DLD1 (cell line): ENCODE results near the gene CGB2.
"Not testable (repeated sequence)": the region's sequence is repeated elsewhere in the genome, so short reads cannot be mapped to it uniquely, and the experiment has no call there.

Experiments used
- in situ Hi-C: cut with HindIII; loops from 2 replicates; pipeline ENCODE4 v1.10.0; 2017; ENCODE audit warnings: low sequenced_read_pairs

CGB2 gene

GRCh38 chr19:49065905-49066512 lies 34.3 kb downstream of the CGB2 start:
- in situ Hi-C loops = no loop called here

DNA sequence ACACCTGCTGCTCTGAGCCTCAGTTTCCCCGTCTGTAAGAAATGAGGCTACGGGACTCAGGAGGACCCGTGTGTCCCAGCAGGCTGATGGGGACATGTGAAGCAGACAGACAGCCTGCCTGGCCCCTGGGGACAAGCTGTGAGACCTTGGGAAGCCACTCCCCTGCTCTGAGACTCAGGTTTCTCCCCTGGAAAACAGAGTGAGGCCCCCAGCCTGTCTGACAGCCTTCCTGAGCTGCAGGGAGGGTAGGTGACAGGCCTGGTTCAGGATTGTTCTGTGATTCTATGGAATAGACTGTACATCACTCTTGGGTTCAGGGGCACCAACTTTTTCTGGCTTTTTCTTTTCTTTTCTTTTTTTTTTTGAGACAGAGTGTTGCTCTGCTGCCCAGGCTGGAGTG lies 35.9 kb downstream of the CGB2 start:
- in situ Hi-C loops = no loop called here

GRCh38 chr19:49069026-49069425 lies 37.3 kb downstream of the CGB2 start:
- in situ Hi-C loops = no loop called here

GRCh38 chr19:49070416-49070815 lies 38.7 kb downstream of the CGB2 start:
- in situ Hi-C loops = no loop called here

DNA sequence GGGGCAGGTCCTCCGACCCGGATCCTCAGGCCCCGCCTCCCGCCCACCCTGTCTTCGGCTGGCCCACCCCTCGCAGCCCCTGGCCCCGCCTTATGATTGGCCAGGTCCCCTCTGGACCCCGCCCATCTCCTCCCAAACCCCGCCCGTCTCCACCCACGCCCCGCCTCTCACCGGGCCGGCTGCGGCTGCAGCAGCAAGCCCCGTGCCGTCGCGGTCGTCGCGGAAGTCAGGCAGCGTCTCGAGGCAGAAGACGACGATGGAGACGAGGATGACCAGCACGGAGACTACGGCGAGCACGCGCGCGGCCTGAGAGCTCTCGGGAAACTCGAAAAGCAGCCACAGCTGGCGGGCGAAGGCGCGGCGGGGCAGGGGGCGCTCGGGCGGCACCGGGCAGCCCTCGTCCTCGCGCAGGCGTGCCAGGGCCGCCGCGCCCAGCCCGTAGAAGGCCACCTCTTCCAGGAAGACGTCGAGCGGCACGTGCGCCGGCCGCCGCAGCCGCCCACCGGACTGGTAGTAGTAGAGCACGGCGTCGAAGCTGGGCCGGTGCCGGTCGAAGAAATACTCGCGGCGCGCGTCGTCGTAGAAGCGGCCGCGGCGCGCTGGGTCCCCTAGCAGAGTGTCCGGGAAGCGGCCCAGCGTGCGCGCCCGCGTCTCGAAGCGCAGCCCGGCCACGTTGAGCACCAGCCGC lies 40.3 kb downstream of the CGB2 start:
- in situ Hi-C loops = no loop called here

DNA sequence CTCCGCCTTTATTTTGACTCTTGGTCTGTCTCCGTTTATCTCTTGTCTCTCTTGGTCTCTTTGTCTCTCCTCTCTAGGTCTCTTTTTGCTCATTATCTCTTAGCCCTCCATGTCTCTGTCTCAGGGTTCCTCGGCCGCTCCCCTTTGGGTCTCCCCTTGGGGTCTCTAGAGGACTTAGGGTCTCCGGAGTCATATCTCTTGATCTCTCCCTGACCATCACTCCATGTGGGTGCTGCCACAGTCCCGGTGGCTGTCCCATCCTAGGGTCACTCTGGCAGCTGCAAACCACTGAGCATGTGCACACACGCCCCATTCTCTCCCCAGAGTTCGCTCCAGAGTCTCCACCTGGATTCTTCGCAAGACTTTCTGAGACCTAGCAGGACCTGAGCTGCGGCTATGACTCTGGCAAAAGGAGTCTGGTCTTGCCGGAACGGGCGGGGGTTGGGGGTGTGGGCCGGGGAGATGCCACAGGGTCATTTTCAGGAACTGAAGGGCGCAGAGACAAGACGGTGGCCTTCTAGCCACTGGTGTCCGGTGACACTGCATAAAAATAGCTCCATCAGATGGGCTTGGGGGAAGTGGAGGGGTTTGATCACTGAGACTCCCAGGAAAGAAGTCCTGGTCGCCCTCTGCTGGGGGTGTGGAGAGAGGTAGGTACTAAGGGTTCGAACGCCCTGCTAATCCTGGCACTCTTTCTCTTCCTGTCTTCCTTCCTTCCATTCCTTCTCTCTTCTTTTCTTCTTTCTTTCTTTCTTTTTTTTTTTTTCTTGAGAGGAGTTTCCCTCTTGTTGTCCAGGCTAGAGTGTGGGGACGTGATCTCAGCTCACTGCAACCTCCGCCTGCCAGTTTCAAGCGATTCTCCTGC lies 42.1 kb downstream of the CGB2 start:
- in situ Hi-C loops = no loop called here

- in situ Hi-C loops = not testable (repeated sequence)
Measured at GRCh38 chr19:49074869-49075268, 43.2 kb downstream of the CGB2 start.

GRCh38 chr19:49080392-49080791 lies 48.7 kb downstream of the CGB2 start:
- in situ Hi-C loops = no loop called here

- in situ Hi-C loops = no loop called here
Measured at GRCh38 chr19:49081273-49081672, 49.6 kb downstream of the CGB2 start.
